ENCODE measurements around the gene CRY1. TPM values are rescaled to one million over a fixed set of nuclear protein-coding genes. Genes with fewer than 3 reads are reported as not detected.
A peak's percentile ranks its signal among the peaks of the same experiment; 100 is the strongest.
"Not testable (repeated sequence)": the region's sequence is repeated elsewhere in the genome, so short reads cannot be mapped to it uniquely, and the experiment has no call there.

Gene CRY1
- polyA plus RNA-seq, 4 donors, result 25.3 to 35.7 (median 29.1) TPM

DNA sequence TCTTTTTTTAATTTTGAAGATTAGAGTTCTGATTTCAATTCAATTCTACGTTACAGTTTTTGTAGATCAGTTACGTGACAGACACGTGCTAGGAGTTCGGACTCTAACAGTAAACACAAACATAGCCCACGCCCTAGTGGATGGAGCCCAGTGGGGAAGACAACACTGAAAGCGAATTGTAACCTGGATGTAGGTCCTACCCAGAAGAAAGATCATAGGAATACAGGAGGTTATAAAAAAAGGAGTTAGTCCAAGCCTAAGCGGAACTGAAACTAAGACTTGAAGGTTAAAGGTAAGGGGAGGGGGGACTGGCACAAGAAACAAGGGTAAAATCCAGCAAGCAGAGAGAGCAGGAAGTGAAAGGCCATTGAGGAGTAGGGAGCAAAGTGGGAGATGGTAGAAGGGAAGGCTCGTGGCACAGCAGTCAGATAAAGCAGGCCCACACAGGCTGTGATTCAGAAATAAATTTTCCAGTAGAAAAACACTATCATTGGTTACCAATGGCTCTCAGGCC, 15.7 kb upstream of the CRY1 start:
- no peak for DNase-seq (ENCODE audit: low read depth in 4 of 4, low spot score in 2 of 4)

GRCh38 chr12:107108366-107108765, 15.0 kb upstream of the CRY1 start:
- not testable (repeated sequence) for DNase-seq (ENCODE audit: low read depth in 4 of 4, low spot score in 2 of 4)

GRCh38 chr12:107107381-107107780, 14.0 kb upstream of the CRY1 start:
- DNase-seq (ENCODE audit: low read depth in 4 of 4, low spot score in 2 of 4), result no peak

DNA sequence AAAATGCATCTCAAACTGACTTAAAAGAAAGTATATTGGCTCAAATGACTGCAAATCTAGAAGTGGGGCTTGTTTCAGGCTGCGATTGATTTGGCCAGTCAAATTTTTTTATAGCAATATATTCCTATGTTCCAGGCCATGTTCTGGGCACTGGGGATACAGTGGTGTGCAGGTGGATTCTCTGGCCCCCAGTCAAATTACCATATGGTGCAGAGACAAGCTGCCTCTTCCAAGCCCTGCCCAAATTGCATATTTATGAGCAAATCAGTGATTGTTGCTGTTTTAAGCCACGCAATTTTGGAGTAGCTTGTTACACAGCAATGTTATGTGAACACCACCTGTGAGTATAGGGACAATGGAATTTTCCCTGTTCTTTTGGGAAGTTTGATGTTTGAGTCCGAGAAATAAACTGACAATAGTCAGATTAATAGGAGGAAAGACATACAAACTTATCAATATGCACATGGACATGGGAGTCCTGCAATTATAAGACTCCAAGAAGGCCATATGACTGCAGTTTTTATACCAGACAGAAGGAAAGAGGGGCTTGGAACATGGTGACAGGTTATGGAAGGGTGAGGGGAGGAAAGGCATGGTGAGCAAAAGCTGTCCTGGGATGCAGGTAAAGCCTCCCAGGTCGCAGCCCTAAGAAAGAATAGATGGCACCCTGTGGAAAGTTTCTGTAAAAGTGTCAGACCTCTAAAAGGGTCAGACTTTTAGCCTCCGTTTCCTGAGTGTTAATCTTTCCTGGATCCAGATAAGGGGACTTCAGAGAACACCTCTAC, 13.1 kb upstream of the CRY1 start:
- no peak for DNase-seq (ENCODE audit: low read depth in 4 of 4, low spot score in 2 of 4)

DNA sequence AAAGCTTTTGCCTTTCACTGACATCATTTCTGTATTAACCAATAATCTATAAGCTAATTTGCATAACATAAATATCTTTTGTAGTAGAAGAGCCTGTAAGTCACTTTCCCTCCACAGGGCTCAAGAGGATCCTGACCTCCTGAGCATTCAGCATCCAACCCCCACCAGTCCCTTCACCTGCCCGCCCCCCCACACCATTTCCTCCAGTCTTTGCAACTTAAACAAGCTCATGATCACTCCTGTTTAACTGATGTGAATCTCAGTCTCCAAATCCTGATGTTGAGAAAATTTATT, 12.0 kb upstream of the CRY1 start:
- DNase-seq (ENCODE audit: low read depth in 4 of 4, low spot score in 2 of 4), result no peak

DNA sequence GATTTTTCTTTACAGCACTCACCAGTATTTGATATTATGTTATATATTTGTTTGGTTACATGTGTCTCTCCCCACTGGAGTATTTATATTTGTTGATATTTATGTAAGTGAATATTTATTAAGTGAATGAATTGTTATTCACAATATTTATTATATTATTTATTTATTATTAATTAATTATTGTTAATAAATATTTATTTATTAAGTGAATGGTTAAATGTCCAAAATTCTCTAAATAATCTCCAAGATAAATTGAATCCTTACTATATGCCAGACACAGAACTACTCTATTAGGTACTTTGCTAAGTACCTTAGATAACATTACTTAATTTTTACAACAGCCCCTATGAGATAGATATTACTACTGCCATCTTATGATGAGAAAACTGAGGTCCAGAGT, 10.2 kb upstream of the CRY1 start:
- no peak for DNase-seq (ENCODE audit: low read depth in 4 of 4, low spot score in 2 of 4)

- no peak for DNase-seq (ENCODE audit: low read depth in 4 of 4, low spot score in 2 of 4)
Observed at GRCh38 chr12:107103097-107103496, 9.7 kb upstream of the CRY1 start.

- DNase-seq (ENCODE audit: low read depth in 4 of 4, low spot score in 2 of 4), result no peak
Observed at GRCh38 chr12:107102294-107102693, 8.9 kb upstream of the CRY1 start.

DNA sequence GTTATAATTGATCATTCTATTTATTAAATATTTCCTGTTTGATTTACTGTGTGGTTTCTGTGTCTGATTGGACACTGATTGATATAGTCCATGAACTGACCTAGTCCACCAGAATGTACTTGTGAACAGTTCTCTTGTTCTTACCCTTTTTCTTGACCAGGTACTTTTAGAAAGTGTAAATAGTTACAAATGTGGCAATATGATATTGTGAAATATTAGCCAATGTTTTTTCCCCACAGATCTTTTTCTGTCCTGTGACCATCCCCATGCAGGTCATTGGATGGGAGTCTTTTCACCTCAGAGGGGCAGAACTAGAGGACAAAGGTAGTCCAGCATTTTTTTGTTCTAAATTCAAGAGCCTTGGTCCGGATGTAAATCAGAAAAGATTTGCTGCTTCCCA, 8.3 kb upstream of the CRY1 start:
- DNase-seq (ENCODE audit: low read depth in 4 of 4, low spot score in 2 of 4), result no peak

DNA sequence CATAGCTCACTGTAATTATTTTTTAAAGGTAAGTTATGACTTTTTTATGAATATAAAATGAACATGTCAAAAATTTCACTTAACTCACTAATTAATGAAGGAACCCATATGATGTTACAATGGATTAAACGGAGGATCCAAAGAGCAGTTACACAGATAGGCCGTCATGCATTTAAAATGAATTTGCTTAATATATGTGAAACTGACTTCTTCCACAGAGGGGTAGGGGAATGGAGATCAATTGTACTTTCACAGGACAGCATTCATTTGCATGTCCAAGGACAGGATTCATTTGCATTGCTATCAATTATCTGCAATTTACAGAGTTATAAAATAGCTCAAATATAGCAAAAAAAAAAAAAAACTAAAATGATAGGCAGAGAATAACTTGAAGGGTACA, 6.6 kb upstream of the CRY1 start:
- DNase-seq (ENCODE audit: low read depth in 4 of 4, low spot score in 2 of 4), result no peak

DNA sequence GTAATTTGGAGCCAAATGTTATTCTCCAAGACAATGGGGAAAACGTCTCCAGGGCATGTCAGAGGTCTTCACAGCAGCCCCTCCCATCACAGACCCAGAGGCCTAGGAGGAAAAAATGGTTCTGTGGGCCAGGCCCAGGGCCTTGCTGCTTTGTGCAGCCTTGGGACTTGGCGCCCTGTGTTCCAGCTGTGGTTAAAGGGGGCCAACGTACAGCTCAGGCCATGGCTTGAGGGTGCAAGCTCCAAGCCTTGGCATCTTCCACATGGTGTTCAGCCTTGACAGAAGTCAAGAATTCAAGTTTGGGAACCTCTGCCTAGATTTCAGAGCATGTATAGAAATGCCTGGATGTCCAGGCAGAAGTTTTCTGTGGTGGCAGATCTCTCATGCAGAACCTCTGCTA, 3.2 kb upstream of the CRY1 start:
- DNase-seq (ENCODE audit: low read depth in 4 of 4, low spot score in 2 of 4), result no peak

DNA sequence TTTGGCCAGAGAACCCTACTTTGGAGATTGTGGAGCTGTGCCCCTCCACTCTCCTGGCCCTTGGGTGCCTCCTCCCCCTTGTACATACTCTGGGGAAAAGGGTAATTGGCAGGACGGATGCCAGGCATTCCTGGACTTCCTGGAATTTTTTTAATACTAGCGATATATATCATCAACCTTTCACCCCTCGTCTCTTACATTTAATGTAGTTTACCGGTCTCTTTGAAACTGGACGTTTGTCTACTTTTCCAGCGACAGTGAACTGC, 767 bp upstream of the CRY1 start:
- no peak for DNase-seq (ENCODE audit: low read depth in 4 of 4, low spot score in 2 of 4)

DNA sequence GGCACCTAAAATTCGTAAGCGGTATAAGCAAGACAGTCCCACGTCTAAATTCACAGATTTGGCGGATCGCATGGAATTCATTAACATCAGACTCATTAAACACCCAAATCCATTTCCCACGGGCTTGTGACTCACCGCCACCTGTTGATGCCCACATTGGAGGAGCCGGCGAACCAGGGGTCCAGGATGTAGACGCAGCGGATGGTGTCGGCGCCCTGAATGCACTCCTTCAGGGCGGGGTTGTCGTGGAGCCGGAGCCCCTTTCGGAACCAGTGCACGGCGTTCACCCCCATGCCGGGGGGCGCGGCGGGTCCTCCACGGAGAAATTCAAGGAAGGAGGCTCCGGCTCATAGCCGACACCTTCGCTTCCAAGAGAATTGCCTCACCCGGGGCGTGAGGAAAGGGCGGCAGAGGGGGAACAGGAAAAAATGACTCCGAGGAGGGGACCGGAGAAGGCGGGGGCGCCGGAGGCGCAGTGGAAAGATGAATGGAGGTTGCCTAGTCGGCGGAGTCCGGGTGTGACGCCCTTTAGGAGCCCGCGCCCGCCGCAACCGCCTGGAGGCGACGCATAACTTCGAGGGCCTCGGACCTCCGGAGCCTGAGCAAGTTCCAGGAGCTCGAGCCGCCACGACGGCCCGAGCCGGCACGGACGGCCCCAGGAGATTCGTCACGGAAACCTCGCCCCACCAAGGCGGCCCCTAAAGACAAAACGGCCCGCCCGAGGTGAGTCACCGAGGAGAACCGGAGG, 506 bp downstream of the CRY1 start:
- peak in 3 of 4 donors; percentile 13 to 36 (median 23) for DNase-seq (ENCODE audit: low read depth in 4 of 4, low spot score in 2 of 4)

DNA sequence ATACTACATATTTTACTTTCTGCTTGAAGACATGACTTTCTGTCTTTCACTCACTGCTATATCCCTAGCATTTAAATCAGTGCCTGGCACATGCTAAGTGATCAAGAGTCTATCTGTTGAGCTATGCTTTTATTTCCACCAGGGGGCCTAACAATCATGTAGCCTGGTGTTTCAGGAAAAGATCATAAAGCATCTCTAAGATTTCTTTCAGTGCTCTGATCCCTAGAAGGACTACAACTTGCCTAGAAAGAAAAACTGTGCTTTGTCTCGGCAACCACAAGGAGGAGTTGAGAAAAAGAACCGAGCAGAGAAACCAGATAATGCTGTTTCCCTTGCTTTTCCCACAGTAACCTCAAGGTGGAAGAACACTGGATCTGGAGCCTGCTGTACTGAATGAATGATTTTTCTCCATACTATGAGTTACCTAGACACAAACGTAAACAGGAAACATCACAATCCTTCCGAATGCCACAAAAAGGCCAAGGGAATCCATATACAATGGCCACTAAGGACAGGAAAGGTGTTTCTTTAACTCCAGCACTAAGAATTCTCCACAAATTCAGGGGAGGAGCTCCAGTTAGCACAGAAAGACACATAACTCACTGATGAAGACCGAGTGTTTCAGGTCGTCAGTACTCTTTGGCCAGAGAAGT, 1.2 kb downstream of the CRY1 start:
- DNase-seq (ENCODE audit: low read depth in 4 of 4, low spot score in 2 of 4), result peak; percentile 76 to 90 (median 80)

DNA sequence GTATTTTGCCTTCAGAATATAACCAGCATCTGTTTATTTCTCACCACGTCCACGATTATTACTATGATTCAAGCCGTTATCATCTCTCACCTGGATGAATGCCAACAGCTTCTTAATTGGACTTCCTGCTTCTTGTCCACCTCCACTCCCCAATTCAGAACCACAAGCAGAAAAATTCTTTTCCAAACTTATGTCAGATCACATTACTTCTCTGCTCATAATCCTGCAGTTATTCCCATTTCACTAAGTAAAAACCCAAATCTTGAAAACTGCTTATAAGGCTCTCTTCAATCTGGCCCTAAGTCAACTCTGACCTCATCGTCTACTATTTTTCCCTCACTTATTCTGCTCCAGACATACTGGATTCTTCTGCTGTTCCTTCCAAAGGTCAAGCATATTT, 2.0 kb downstream of the CRY1 start:
- no peak for DNase-seq (ENCODE audit: low read depth in 4 of 4, low spot score in 2 of 4)

DNA sequence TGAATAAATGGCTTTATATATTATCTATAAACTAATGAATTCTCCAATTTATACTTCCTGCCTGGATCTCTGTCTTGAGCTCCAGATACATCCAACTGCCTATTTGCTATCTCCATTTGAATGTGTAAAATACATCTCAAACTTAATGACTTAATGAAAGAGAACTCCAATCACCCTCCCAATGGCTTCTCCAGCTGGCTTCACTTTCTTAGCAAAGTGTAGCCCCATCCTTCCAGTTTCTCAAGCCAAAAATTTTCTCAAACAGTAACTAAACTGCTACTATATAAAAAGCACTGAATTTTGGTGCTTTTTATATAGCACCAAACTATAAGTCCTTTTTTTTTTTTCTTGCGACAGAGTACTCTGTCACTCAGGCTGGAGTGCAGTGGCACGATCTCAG, 2.6 kb downstream of the CRY1 start:
- DNase-seq (ENCODE audit: low read depth in 4 of 4, low spot score in 2 of 4), result no peak

DNA sequence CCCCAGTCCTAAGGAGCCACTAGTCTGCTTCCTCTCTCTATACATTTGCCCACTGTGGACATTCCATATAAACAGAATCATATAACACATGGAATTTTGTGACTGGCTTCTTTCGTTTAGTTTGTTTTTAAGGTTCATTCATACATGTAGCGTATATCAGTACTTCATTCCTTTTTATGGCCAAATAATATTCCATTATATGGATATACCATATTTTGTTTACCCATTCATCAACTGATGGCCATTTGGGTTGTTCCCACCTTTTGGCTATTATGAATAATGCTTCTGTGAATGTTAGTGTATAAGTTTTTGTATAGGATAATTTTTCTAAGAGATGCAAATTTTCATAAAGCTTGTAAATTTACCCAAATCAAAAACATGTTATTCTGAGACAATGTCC, 4.4 kb downstream of the CRY1 start:
- DNase-seq (ENCODE audit: low read depth in 4 of 4, low spot score in 2 of 4), result no peak

- no peak for DNase-seq (ENCODE audit: low read depth in 4 of 4, low spot score in 2 of 4)
Observed at GRCh38 chr12:107086314-107086713, 7.0 kb downstream of the CRY1 start.

DNA sequence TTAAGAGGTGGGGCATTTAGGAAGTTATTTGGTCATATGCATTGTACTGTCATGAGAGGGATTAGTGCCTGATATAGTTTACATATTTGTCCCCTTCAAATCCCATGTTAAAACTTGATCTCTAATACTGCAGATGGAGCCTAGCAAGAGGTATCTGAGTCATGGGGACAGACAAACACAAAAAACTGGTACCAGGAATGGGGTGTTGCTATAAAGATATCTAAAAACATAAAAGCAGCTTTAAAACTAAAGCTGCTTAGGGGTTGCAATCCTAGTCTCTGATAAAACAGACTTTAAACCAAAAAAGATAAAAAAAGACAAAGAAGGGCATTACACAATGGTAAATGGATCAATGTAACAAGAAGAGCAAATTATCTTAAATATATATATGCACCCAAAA, 11.6 kb downstream of the CRY1 start:
- DNase-seq (ENCODE audit: low read depth in 4 of 4, low spot score in 2 of 4), result no peak

DNA sequence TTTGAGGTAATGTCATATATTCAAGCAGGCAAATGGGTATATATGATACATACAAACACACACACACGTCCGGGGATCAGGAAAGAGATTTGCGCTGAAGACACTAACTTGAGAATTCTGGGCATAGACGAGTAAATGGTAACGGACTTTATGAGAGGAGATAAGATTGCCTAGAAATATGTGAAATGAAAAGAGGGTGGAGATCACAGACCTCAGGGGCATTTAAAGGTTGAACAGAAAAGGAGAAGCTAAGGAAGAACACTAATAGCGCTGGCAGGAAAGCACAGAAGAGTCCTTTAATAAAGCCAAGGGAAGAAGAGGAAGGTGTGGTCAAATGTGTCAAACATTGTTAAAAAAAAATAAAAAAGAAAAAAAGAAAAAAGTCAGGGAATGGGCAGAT, 13.1 kb downstream of the CRY1 start:
- DNase-seq (ENCODE audit: low read depth in 4 of 4, low spot score in 2 of 4), result no peak

DNA sequence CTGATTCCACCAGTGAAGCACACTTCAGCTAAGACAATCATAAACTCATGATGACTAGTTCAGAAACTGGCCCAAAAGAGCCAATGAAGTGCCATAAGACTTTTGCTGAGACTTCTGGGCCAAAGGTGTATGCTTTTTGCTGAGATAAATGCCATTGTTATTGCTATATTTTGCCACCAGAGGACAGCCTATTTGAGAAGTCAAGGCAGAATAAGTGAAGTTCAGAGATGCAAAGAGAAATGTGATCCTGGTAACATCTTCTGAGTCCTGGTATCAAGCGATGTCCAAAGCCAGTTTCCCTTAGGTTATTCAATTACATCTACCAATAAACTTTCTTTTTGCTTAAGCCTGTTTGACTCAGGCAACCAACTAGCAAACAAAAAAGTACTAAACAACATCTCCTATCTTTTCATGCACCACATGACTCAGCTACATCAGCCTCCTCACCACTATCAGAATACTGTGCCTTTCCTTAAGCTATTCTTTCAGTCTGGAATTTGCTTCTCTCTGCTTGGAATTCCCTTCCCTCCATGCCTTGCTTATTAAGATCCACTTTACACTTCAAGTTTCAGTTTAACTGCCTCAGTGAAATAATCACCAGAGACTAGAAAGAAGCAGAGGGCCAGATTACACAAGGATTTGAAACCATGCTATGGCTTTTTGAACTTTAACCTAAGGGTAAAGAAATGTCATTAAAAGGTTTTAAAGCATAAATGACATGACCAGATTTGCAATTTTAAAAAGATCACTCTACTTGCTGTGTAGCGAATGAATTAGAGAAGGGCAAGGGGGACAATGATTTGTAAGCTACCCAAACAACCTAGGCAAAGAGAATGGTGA, 14.0 kb downstream of the CRY1 start:
- DNase-seq (ENCODE audit: low read depth in 4 of 4, low spot score in 2 of 4), result no peak
